Neural progenitor cell (in vitro differentiated cells): ENCODE results near the gene GCN1. TPM values are rescaled to one million over a fixed set of nuclear protein-coding genes. Genes with fewer than 3 reads are reported as not detected.

Experiments
- DNase-seq: peaks from one replicate; pipeline ENCODE4 v3.0.0-alpha.2; 2016; ENCODE audit warnings: low spot score
- H2AFZ ChIP-seq: fragments of 200-600 bp; sonication (generic); replicated peaks from 2 replicates; pipeline ENCODE4 v1.6.1; 2016; ENCODE audit warnings: antibody characterized with exemption
- H3F3A ChIP-seq: fragments of 200-600 bp; sonication (generic); 2 replicates; pipeline ENCODE4 v1.6.1; 2016; ENCODE audit warnings: antibody characterized with exemption, low read depth
- H3K27ac ChIP-seq: fragments of 200-600 bp; sonication (generic); 2 replicates; pipeline ENCODE4 v1.5.1; 2016; ENCODE audit warnings: mild to moderate bottlenecking
- H3K27me3 ChIP-seq: fragments of 200-600 bp; sonication (generic); 2 replicates; pipeline ENCODE4 v1.6.1; 2016; ENCODE audit warnings: mild to moderate bottlenecking, moderate library complexity
- H3K36me3 ChIP-seq: fragments of 200-600 bp; sonication (generic); 2 replicates; pipeline ENCODE4 v1.5.1; 2016
- H3K4me1 ChIP-seq: fragments of 200-600 bp; sonication (generic); 2 replicates; pipeline ENCODE4 v1.6.1; 2016; ENCODE audit warnings: mixed run types
- H3K4me2 ChIP-seq: fragments of 200-600 bp; sonication (generic); 2 replicates; pipeline ENCODE4 v1.6.1; 2016
- H3K4me3 ChIP-seq: fragments of 200-600 bp; sonication (generic); 2 replicates; pipeline ENCODE4 v1.5.1; 2016
- H3K79me2 ChIP-seq: fragments of 200-600 bp; sonication (generic); 2 replicates; pipeline ENCODE4 v1.6.1; 2016; ENCODE audit warnings: low read depth
- H3K9ac ChIP-seq: fragments of 200-600 bp; sonication (generic); 2 replicates; pipeline ENCODE4 v1.6.1; 2016
- H3K9me3 ChIP-seq: fragments of 200-600 bp; sonication (generic); 2 replicates; pipeline ENCODE4 v1.5.1; 2016; ENCODE audit warnings: low read depth
- H4K20me1 ChIP-seq: fragments of 200-600 bp; sonication (generic); 2 replicates; pipeline ENCODE4 v1.6.1; 2016; ENCODE audit warnings: low read depth
- H3K27ac Mint-ChIP-seq: 3 replicates; pipeline ENCODE4 v1.8.0; 2021; ENCODE audit warnings: mixed read lengths
- H3K27me3 Mint-ChIP-seq: 2 replicates; pipeline ENCODE4 v1.8.0; 2022; ENCODE audit warnings: low read depth, mild to moderate bottlenecking, inconsistent platforms, moderate library complexity, mixed read lengths; ENCODE audit not compliant: insufficient read depth
- H3K36me3 Mint-ChIP-seq: 3 replicates; pipeline ENCODE4 v1.8.0; 2021; ENCODE audit warnings: mixed read lengths
- H3K4me1 Mint-ChIP-seq: 3 replicates; pipeline ENCODE4 v1.8.0; 2021; ENCODE audit warnings: mixed read lengths
- H3K4me3 Mint-ChIP-seq: 3 replicates; pipeline ENCODE4 v1.8.0; 2021; ENCODE audit warnings: mild to moderate bottlenecking, moderate library complexity, mixed read lengths
- H3K9me3 Mint-ChIP-seq: 3 replicates; pipeline ENCODE4 v1.8.0; 2020; ENCODE audit warnings: mixed read lengths
- CTCF ChIP-seq: fragments of 200-600 bp; sonication (generic); IDR thresholded peaks from 2 replicates; pipeline ENCODE4 v1.5.1; 2017; ENCODE audit warnings: antibody characterized with exemption, mild to moderate bottlenecking
- EZH2 ChIP-seq: fragments of 200-600 bp; sonication (generic); IDR thresholded peaks from 2 replicates; pipeline ENCODE4 v1.6.1; 2017; ENCODE audit warnings: antibody characterized with exemption, mild to moderate bottlenecking, moderate library complexity
- EZH2phosphoT487 ChIP-seq: fragments of 200-600 bp; sonication (generic); IDR thresholded peaks from 2 replicates; pipeline ENCODE4 v1.6.1; 2017; ENCODE audit warnings: antibody characterized with exemption
- total RNA-seq: library from RNA; depleted of rRNA; stranded (reverse); fragments of >200 nt; gene quantifications from 2 replicates; pipeline ENCODE4 v1.2.3, GENCODE V29; 2015; ENCODE audit warnings: low replicate concordance

The GCN1 gene
- total RNA-seq, 1 donor from 2014 or later: 60.9 TPM

- Histone ChIP-seq H3K4me1 (no peaks in the 10 kb centered on the region), H3K36me3 (peaks cover 3% of the 10 kb centered on the region), H3K9ac (no peak overlapping the region), H3K4me3 (no peak overlapping the region), H3K4me2 (no peak overlapping the region), H3K79me2 (no peaks in the 10 kb centered on the region), H2AFZ (no peak overlapping the region), H4K20me1 (no peaks in the 10 kb centered on the region), H3F3A (no peaks in the 10 kb centered on the region), H3K27ac (no peak overlapping the region), H3K27me3 (no peaks in the 10 kb centered on the region), H3K9me3 (no peaks in the 10 kb centered on the region)
- TF ChIP-seq EZH2 (no peak), CTCF (no peak), EZH2phosphoT487 (no peak)
- H3K4me3 Mint-ChIP-seq: no peak overlapping the region
- peaks cover 31% of the 10 kb centered on the region for H3K36me3 Mint-ChIP-seq
- no peaks in the 10 kb centered on the region for H3K9me3 Mint-ChIP-seq
- H3K4me1 Mint-ChIP-seq: no peaks in the 10 kb centered on the region
- no peak for DNase-seq
- H3K27me3 Mint-ChIP-seq: peaks cover 4% of the 10 kb centered on the region
- H3K27ac Mint-ChIP-seq: no peak overlapping the region
These were observed 58.3 kb downstream of the GCN1 start for GRCh38 chr12:120136093-120136770.

- H3K4me1 ChIP-seq: no peaks in the 10 kb centered on the region
- H3K4me2 ChIP-seq: no peak overlapping the region
- H2AFZ ChIP-seq: no peak overlapping the region
- H3K4me1 Mint-ChIP-seq: no peaks in the 10 kb centered on the region
- no peak overlapping the region for H3K4me3 Mint-ChIP-seq
- H3K36me3 Mint-ChIP-seq: peaks cover 19% of the 10 kb centered on the region
- no peak for DNase-seq
- no peak for TF ChIP-seq CTCF
- no peak for TF ChIP-seq EZH2phosphoT487
- TF ChIP-seq EZH2: no peak
- peaks cover 4% of the 10 kb centered on the region for H3K27me3 Mint-ChIP-seq
- H3K9ac ChIP-seq: no peak overlapping the region
- no peaks in the 10 kb centered on the region for H3K9me3 Mint-ChIP-seq
- H4K20me1 ChIP-seq: no peaks in the 10 kb centered on the region
- H3K36me3 ChIP-seq: no peaks in the 10 kb centered on the region
- H3K4me3 ChIP-seq: no peak overlapping the region
- no peak overlapping the region for H3K27ac ChIP-seq
- no peaks in the 10 kb centered on the region for H3K79me2 ChIP-seq
- H3K27ac Mint-ChIP-seq: no peak overlapping the region
- H3F3A ChIP-seq: no peaks in the 10 kb centered on the region
- H3K27me3 ChIP-seq: no peaks in the 10 kb centered on the region
- no peaks in the 10 kb centered on the region for H3K9me3 ChIP-seq
These were observed 60.1 kb downstream of the GCN1 start for GRCh38 chr12:120134307-120134980.

- no peak overlapping the region for H3K4me3 Mint-ChIP-seq
- Histone ChIP-seq H3K4me3 (no peak overlapping the region), H3K9me3 (no peaks in the 10 kb centered on the region), H3K9ac (no peak overlapping the region), H4K20me1 (no peaks in the 10 kb centered on the region), H3K4me1 (no peaks in the 10 kb centered on the region), H3K27ac (no peak overlapping the region), H3K36me3 (no peaks in the 10 kb centered on the region), H3K4me2 (no peak overlapping the region), H2AFZ (no peak overlapping the region), H3K79me2 (no peaks in the 10 kb centered on the region), H3F3A (no peaks in the 10 kb centered on the region), H3K27me3 (no peaks in the 10 kb centered on the region)
- H3K27me3 Mint-ChIP-seq: peaks cover 4% of the 10 kb centered on the region
- no peaks in the 10 kb centered on the region for H3K9me3 Mint-ChIP-seq
- TF ChIP-seq EZH2phosphoT487: no peak
- TF ChIP-seq EZH2: no peak
- TF ChIP-seq CTCF: no peak
- DNase-seq: no peak
- no peak overlapping the region for H3K27ac Mint-ChIP-seq
- no peaks in the 10 kb centered on the region for H3K4me1 Mint-ChIP-seq
- H3K36me3 Mint-ChIP-seq: peaks cover 20% of the 10 kb centered on the region
These were observed 61.6 kb downstream of the GCN1 start for GRCh38 chr12:120132863-120133385.
